Measurements from ENCODE around the gene MBTPS2. TPM values are rescaled to one million over a fixed set of nuclear protein-coding genes. Genes with fewer than 3 reads are reported as not detected.

MBTPS2 gene
- total and polyA plus RNA-seq, 10 donors, result 1.0 to 13.3 (median 10.3) TPM

DNA sequence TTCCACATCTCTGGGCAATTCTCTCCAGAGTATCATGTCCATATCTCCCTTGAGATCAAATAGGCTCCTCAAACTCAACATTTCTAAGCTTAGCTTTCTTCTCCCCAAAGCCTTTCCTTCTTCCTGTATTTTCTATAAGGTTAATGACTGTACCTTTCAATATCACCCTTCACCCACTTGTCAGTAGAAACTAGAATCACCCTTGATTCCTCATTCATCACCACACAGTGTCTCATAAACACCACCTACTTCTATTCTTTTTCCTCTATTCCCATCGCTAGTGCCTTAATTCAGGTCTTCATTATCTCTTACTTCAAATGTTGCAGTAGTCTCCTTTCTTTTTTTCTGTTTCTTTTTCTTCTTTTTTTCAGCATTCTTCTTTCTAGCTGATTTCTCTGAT lies 72.8 kb downstream of the MBTPS2 start:
- no peak for TF ChIP-seq POLR2AphosphoS5 (IDR thresholded peaks at IDR 0.05)
- TF ChIP-seq, protein P1, sequence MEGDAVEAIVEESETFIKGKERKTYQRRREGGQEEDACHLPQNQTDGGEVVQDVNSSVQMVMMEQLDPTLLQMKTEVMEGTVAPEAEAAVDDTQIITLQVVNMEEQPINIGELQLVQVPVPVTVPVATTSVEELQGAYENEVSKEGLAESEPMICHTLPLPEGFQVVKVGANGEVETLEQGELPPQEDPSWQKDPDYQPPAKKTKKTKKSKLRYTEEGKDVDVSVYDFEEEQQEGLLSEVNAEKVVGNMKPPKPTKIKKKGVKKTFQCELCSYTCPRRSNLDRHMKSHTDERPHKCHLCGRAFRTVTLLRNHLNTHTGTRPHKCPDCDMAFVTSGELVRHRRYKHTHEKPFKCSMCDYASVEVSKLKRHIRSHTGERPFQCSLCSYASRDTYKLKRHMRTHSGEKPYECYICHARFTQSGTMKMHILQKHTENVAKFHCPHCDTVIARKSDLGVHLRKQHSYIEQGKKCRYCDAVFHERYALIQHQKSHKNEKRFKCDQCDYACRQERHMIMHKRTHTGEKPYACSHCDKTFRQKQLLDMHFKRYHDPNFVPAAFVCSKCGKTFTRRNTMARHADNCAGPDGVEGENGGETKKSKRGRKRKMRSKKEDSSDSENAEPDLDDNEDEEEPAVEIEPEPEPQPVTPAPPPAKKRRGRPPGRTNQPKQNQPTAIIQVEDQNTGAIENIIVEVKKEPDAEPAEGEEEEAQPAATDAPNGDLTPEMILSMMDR (IDR thresholded peaks at IDR 0.05 in 8 of 11, conservative IDR thresholded peaks at IDR 0.05 in 3 of 11), result no peak
- no peak for TF ChIP-seq POLR2A (IDR thresholded peaks at IDR 0.05)
- no peak overlapping the region for H3K27ac ChIP-seq
- 63 to 97% (median 93%) methylated on average over 1 of the region's 1 CpG for WGBS, 5 donors
- H3K9me3 ChIP-seq, result no peaks in the 10 kb centered on the region
- H3K4me1 ChIP-seq, result no peaks in the 10 kb centered on the region
- H3K4me3 ChIP-seq, result no peak overlapping the region
- no peak for DNase-seq
- H3K36me3 ChIP-seq, result no peaks in the 10 kb centered on the region
- no peaks in the 10 kb centered on the region for H3K27me3 ChIP-seq (replicated peaks in 1 of 7)
- intact Hi-C loops (cut with DNase I; ENCODE audit: low total_unique reads), result no loop called here

DNA sequence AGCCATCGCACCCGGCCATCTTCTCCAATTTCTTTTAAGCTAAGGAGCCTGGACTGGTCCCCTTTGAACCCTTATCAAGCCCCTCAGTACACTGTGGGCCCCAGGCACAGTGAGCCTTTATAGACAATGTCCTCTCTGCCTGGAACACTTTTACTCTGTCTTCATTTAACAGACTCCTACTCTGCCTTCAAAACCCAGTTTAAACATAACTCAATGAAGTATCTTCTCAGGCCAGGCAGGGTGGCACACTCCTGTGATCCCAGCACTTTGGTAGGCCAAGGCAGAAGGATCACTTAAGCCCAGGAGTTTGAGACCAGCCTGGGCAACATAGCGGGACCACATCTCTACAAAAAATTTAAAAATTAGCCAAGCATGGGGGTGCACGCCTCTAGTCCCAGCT lies 73.6 kb downstream of the MBTPS2 start:
- H3K9me3 ChIP-seq, result no peaks in the 10 kb centered on the region
- DNase-seq, result no peak
- no peak for TF ChIP-seq POLR2A (IDR thresholded peaks at IDR 0.05)
- TF ChIP-seq, protein P1 (IDR thresholded peaks at IDR 0.05 in 8 of 11, conservative IDR thresholded peaks at IDR 0.05 in 3 of 11), result no peak
- no peak for TF ChIP-seq POLR2AphosphoS5 (IDR thresholded peaks at IDR 0.05)
- no peak overlapping the region for H3K4me3 ChIP-seq
- intact Hi-C loops (cut with DNase I; ENCODE audit: low total_unique reads), result no loop called here
- no peak overlapping the region for H3K27ac ChIP-seq
- 81 to 99% (median 91%) methylated on average over 1 to 4 of the region's 4 CpGs for WGBS, 5 donors
- no peaks in the 10 kb centered on the region for H3K27me3 ChIP-seq (replicated peaks in 1 of 7)
- H3K36me3 ChIP-seq, result no peaks in the 10 kb centered on the region
- H3K4me1 ChIP-seq, result no peaks in the 10 kb centered on the region

DNA sequence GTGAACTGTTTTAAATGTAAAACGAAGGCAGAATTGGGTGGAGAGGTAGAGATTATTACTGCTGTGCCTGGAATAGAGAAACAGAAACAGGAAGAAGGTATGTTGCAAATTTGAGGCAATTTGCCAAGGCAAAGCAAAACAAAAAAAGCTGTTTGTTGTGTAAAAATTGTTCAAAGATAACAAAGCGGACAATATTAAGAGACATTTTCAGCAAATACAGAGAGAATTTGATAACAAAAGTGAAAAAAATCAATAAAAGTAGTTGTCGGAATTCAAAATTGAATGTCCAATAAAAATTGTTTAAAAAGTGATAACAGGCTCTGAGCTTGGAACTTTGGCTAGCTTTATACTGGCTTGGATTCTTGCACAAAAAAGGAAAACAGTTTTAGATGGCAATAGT lies 86.7 kb downstream of the MBTPS2 start:
- no peaks in the 10 kb centered on the region for H3K27me3 ChIP-seq (replicated peaks in 1 of 7)
- H3K9me3 ChIP-seq, result no peaks in the 10 kb centered on the region
- H3K36me3 ChIP-seq, result no peaks in the 10 kb centered on the region
- intact Hi-C loops (cut with DNase I; ENCODE audit: low total_unique reads), result no loop called here
- no peak overlapping the region for H3K4me3 ChIP-seq
- 46 to 75% (median 63%) methylated on average over 3 of the region's 3 CpGs for WGBS, 5 donors
- H3K4me1 ChIP-seq, result peaks cover 0 to 3% (median 0%) of the 10 kb centered on the region in 6 donors
- DNase-seq, result no peak
- TF ChIP-seq POLR2A (IDR thresholded peaks at IDR 0.05) (no peak), POLR2AphosphoS5 (IDR thresholded peaks at IDR 0.05) (no peak)
- TF ChIP-seq, protein P1 (IDR thresholded peaks at IDR 0.05 in 8 of 11, conservative IDR thresholded peaks at IDR 0.05 in 3 of 11), result no peak
- H3K27ac ChIP-seq, result peak overlapping the region in 4 of 8 donors; percentile 4 to 56 (median 33)

DNA sequence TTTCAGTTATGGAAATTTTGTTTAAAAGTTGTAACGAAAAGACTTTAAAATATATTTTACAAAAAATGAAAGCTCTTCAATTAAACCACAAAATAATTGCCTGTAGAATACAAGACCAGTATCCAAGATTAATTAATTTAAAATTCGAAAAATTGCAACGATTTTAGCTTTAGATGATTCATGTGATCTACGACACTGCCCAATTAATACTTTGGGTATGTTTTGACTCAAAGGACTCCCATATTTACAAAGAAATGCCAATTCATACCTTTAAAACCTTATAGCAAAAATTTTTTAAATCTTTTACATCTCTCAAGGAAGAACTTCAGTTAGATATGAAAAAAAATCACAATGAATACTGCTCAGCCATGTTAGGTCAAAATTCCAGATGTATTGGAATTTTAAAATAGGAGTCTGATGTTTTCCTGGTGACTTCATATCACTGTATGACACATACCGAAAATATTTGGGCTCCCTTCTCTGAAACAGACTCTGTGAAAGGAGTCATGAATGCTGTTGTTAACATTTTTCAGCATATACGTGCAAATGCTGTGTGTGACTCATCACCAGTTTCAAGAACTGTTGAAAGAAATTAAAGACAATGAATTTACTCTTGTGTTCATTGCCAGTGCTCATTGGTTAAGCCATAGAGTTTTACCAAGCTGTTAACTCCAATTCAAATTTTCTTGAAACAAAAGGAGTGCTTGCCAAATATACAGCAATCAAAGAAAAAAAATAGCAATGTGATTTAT lies 87.3 kb downstream of the MBTPS2 start:
- H3K4me3 ChIP-seq, result no peak overlapping the region

More for the DNA sequence above, 87.3 kb downstream of the MBTPS2 start:
- no peak for TF ChIP-seq POLR2A (IDR thresholded peaks at IDR 0.05)
- TF ChIP-seq, protein P1 (IDR thresholded peaks at IDR 0.05 in 8 of 11, conservative IDR thresholded peaks at IDR 0.05 in 3 of 11), result no peak
- no peak for TF ChIP-seq POLR2AphosphoS5 (IDR thresholded peaks at IDR 0.05)
- DNase-seq, result no peak
- intact Hi-C loops (cut with DNase I; ENCODE audit: low total_unique reads), result no loop called here
- peak overlapping the region in 3 of 8 donors; percentile 28 to 56 (median 38) for H3K27ac ChIP-seq
- 54 to 78% (median 64%) methylated on average over 6 of the region's 6 CpGs for WGBS, 5 donors
- no peaks in the 10 kb centered on the region for H3K36me3 ChIP-seq
- H3K27me3 ChIP-seq (replicated peaks in 1 of 7), result no peaks in the 10 kb centered on the region
- no peaks in the 10 kb centered on the region for H3K9me3 ChIP-seq
- H3K4me1 ChIP-seq, result peaks cover 0 to 3% (median 0%) of the 10 kb centered on the region in 6 donors
